ENCODE results near the gene FKBP11.
"Not testable (repeated sequence)": the region's sequence is repeated elsewhere in the genome, so short reads cannot be mapped to it uniquely, and the experiment has no call there.

Gene FKBP11

DNA sequence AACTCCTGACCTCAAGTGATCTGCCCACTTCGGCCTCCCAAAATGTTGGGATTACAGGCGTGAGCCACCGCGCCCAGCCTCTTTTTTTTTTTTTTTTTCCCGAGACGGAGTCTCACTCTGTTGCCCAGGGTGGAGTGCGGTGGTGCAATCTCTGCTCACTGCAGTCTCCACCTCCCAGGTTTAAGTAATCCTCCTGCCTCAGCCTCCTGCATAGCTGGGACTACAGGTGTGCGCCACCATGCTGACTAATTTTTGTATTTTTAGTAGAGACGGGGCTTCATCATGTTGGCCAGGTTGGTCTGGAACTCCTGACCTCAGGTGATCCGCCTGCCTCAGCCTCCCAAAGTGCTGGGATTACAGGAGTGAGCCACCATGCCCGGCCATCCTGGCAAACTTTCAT is 15.6 kb downstream of the FKBP11 start:
- DNase-seq (ENCODE audit: low spot score): not testable (repeated sequence)

DNA sequence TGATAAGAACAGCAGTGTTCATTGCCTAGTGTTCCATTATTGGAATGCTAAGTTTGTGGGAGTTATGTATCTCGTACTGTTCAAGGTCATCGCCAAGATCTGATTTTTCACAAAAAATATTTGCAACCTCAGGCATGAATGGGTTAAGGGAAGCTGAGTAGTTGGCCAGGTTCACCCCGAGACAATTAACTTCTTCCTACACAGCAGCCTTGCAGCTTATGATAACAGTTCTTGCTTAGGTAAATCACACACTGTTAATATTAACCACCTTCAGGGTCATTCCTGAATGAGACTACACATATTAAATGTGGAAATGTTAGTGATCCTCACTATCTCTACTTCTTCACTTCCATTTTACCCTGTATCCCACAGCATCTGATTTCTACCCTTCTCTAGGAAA is 18.0 kb downstream of the FKBP11 start:
- no peak for DNase-seq (ENCODE audit: low spot score)

DNA sequence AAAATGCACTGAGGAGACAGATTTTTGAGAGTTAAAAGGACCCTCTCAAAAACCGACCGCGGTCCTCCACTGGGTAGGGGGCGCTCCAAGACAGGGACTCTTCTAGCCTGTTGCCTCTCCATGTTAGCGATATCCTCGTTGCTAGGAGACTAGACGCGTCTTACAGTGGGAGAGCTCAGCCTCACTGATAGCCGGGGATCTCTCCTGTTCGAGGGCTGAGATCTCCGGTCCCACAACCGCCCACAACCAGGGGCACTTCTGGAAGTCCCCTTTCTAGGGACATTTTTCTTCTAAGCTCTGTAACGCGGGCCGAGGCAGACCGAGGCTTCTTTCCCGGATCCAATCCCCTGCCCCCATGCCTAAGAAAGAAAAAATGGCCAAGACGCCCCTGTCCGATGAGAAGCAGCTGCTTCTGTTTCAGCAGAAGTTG is 21.3 kb downstream of the FKBP11 start:
- DNase-seq (ENCODE audit: low spot score): peak; percentile 91

DNA sequence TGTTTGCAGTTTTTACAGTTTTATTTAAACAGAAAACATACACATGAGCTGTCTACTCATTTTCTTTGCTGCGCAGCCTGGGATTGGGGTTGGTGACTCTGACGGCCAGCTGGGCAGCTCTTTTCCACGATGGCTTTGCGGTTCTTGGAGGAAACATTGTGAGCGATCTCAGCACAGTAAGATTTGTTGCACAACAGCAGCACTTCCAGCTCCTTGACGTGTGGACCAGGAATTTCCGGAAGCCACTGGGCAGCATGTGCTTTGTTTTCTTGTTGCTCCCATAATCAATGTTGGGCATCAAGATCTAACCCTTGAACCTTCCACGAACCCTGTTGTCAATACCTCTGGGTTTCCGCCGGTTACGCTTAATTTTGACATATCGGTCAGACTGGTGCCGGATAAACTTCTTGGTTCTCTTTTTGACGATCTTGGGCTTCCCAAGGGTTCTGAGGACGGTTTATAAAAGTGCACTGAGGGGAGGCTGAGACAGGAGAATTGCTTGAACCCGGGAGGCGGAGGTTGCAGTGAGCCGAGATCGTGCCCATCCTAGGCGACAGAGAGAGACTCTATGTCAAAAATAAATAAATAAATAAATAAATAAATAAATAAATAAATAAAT is 21.8 kb downstream of the FKBP11 start:
- DNase-seq (ENCODE audit: low spot score): no peak

DNA sequence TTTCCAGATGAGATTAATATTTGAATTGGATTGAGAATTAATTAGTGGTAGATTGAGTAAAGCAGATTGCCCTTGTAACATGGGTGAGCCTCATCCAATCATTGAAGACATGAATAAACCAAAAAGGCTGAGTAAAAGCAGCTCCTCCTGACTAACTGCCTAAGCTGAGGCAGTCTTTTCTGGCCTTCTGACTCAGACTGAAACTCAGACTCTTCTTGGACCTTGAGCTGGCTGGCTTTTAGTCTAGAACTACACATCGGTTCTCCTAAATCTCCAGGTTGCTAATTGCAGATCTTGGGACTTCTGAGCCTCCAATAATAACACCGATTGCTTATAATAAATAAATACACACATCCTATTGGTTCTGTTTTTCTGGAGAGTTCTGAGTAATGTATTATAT is 24.0 kb downstream of the FKBP11 start:
- no peak for DNase-seq (ENCODE audit: low spot score)

DNA sequence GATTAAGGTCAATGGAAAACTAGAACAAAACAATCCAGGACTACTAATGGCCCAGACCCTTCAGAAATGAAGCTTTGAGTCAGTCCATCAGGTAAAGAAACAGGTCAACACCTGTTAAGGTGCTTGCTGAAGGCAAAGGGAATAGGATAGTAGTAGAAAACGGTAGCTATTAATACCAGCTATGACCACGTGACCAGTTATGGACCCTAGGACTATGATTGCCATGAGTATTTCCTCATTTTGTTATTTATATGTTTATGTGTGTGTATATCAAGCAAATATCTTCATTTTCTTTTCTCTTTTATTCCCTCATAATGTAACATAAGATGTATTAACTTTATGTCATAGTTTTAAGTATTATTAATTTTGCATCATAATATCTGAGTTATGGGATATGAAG is 25.6 kb downstream of the FKBP11 start:
- DNase-seq (ENCODE audit: low spot score): no peak

DNA sequence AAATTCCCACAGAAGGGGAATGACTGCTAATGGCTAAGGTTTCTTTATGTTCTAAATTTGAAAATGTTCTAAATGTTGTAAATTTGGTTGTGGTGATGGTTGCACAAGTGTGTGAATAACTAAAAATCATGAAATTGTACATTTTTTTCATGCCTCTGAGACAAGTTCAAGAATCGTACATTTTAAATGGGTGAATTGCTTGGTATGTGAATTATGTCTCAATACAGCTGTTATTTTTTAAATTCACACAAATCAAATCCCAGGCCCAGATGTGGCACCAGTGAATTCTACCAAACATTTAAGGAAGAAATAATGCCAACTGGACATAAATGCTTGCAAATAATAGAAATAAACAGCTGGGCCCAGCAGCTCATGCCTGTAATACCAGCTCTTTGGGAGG is 31.0 kb downstream of the FKBP11 start:
- DNase-seq (ENCODE audit: low spot score): no peak

DNA sequence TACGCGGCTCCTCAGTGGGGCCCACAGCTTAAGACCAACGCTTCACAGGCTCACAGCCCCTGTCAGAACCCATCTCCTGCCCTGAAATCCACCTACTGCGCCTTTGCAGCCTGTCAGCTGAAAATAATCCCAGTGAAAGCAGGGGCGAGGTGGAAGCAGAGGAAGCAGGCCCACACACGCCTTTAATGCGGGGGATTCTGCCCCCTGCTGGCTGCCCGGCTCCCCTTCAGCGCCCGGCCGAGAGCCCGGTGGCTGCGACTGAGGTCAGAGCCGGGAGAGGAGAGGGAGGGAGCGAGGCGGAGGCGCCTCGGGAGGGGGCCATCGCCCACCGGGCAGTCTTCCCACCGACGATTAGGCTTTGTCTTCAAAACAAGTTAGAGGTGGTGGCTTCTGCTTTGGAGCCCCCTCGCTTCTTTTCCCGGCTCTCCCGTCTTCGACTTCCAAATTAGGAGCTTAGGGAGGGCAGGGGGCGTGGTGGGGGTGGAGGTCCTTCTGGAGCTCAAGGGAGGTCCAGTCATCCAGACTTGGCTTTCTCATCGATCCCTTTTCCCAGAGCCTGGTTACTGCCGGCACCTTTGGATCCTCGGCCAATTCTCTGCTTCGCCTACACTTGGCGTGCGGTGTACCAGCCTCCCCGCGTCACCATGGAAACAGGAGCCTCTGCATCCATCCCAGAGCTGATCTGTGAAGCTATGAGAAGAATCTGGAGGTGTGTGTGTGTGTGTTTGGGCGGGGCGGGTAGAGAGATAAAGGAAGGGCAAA is 34.5 kb downstream of the FKBP11 start:
- peak; percentile 87 for DNase-seq (ENCODE audit: low spot score)

DNA sequence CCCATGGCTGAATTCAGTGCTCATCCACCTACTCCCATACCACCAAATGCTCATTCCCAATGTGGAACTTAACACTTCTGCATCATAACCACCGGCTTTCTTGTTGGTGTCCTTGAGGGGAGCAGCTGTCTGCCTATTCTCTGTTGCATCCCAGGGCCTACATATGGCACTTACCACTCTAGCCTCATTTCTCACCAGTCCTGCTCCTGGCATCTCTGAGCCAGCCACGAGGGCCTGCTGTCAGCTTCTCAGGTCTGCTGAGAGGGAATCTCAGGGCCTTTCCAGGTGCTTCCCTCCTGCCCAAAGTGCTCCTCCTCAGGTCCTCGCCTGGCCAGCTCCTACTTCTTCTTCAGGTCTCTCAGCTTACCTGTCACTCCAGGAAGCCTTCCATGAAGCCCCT is 35.6 kb downstream of the FKBP11 start:
- no peak for DNase-seq (ENCODE audit: low spot score)

DNA sequence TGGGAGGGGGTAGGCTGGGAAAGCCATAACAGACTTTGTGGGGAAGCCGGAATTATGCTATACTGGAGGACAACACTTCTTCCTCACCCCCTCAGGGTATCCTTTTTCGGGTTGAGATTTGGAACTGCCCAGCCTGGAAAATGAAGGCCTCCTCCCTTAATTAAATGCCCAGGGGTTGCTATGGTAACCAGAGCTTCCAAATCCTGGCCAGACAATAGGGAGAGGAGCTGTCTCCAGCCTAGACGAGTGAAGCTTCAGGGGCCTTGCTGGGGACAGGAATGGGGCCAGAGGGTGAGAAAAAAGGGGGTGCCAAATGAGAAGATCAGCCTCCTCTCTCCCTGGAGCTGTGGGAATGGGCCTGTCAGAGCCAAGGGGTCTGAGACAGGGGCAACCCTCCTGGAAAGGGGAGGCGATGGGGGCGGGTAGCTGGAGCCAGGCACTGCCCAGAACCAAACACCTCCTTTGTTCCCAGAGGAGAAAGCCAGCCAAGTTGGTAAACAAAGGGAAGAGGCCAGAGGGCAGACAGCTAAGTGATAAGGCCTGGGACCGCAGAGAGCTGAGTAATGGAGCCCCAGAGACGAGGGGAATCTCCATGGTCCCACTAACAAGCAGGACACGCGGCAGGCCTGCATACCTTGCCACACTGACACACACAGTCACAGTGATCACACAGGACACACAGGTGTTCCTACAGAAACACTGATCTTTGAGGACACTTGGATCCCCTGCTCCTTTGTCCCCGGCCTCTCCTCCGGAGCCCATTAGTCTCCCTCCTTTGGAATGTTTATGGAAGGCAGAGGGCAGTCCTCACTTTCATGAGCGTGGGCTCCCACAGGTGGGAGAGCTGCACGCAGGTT is 41.8 kb downstream of the FKBP11 start:
- DNase-seq (ENCODE audit: low spot score): no peak

DNA sequence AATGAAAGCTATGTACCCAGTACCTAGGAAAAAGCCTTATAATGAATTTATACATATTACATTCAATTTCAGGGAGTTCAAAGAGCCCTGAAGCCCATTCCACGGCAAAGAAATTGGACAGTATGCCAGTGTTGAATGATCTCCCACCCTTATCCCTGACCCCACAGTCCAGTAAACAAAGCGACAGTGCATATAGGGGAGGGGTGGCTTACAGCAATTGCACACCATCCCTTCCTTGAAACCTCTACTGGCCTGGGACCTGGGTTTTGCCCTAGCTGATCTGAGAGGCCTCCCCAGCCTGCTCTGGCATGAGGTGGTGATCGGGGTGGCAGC is 42.4 kb downstream of the FKBP11 start:
- no peak for DNase-seq (ENCODE audit: low spot score)

DNA sequence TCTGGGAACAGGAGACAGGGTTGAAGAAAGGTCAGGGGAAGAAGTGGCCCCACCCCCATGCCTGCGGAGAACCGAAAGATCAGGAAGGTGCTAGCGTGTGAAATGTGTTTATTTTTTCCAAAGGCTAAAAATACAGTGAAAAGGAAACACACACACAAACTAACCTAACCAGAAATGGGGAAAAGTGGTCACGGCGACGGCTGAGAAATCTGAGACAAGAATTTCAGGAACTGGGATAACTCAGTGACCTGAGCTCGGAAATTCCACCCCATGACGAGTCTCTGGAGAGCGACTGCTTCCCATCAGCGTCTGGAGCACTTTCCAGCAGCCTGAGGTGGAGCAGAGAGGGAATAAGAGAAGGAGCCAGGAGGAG is 43.0 kb downstream of the FKBP11 start:
- DNase-seq (ENCODE audit: low spot score): no peak

DNA sequence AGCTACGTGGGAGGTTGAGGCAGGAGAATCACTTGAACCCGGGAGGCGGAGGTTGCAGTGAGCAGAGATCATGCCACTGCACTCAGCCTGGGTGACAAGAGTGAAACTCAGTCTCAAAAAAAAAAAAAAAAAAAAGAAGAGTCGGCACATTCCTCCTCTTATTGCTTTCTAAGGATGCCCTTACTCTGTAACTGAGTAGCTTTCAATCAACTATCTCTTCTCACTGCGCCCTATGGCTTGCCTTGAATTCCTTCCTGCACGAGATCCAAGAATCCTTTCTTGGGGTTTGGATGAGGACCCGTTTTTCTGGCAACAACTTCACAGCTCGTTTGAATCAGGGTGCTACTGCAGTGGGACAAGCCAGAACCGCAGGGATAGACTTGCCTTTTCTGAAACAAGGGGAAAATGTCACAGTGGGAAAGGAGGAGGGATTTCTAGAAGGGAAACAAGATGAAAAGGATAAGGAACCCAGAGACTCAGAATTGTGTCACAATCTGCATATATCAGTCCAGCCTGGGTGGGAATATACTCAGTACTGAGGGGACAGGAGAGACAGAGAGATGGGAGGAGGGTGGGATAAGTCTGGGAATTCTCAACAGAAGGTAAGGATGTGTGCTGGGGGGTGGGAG is 43.5 kb downstream of the FKBP11 start:
- DNase-seq (ENCODE audit: low spot score): no peak

DNA sequence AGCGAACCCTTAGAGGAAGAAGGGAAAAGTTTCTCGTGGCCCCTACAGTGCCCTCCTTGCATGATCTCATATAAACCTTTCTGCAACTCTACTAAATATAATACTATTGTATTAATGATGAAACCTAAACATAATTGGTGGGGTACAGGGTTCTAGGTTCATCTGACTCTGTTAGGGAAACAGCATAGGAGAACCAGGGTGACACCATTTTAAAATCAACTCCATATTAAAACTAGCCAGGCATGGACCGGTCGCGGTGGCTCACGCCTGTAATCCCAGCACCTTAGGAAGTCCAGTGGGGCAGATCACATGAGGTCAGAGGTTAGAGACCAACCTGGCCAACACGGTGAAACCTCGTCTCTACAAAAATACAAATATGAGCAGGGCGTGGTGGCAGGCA is 44.6 kb downstream of the FKBP11 start:
- DNase-seq (ENCODE audit: low spot score): no peak

DNA sequence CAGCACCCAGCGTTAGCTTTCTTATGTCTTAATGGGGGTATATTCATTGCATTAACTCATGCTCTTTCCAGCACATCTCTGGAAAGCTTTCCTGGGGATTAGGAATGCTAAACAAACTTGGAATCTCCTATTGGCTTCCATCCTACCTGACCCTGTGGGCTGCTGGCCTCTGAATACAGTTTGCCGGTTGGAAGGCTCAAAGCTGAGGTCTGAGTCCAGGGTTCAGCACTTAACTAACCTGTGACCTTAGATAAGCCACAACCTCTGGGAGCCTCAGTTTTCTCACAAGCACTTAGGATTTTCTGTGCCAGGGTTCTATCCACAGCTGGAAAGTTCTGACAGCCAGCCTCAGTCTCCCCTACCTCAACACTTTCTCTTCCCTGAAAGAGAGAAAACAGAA is 46.7 kb downstream of the FKBP11 start:
- no peak for DNase-seq (ENCODE audit: low spot score)

DNA sequence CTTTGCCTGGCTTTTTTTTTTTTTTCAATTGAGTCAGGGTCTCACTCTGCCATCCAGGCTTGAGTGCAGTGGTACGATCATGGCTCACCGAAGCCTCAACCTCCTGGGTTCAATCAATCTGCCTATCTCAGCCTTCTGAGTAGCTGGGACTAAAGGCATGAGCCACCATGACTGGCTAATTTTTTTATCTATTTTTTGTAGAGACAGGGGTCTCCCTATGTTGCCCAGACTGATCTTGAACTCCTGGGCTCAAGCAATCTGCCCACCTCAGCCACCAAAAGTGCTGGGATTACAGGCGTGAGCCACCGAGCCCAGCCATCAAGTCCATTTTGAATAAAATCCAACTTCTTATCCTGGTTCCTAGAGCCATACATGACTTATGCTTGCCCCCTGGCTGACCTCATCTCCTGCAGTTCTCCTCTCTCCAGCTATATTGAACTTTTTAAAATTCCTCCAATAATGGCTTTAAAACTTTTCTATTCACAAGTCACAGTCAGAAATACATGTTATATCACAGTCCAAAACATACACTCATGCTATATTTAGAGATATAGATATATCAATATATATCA is 49.3 kb downstream of the FKBP11 start:
- DNase-seq (ENCODE audit: low spot score): no peak

DNA sequence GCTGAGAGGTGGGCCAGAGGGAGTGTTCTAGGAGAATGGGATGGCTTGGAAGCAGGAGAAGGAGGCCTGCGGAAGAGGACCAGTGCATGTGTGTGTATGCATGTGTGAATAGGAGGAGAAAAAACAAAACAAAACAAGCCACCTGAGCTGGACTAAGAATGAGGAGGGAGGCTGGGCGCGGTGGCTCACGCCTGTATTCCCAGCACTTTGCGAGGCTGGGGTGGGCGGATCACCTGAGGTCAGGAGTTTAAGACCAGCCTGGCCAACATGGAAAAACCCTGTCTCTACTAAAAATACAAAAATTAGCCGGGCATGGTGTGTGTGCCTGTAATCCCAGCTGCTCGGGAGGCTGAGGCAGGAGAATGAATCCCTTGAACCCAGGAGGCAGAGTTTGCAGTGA is 51.8 kb downstream of the FKBP11 start:
- DNase-seq (ENCODE audit: low spot score): not testable (repeated sequence)

DNA sequence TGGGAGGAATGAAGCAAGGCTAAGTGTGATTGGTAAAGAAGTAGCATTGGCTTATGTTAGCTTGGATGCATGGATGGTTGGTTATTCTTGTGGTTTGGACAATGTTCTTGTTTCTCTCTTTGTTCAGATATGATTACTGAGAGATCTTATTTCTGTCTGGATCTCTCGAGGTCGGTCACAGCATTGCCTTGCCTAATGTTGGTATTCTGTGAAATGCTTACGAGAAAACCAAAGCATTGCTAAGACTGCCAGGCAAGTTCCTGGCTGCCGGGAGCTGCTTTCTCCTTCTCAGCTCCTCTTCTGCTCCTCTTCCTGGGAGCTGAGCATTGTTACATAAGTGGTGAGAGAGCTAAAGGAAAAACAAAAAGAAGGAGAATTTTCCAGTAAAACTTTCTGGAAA is 52.2 kb downstream of the FKBP11 start:
- DNase-seq (ENCODE audit: low spot score): no peak
